HepG2 (cell line): ENCODE results near the gene CUTC. TPM values are rescaled to one million over a fixed set of nuclear protein-coding genes. Genes with fewer than 3 reads are reported as not detected.

Experiments used
- FOXO1 ChIP-seq: sonication (generic); formaldehyde crosslinking; IDR thresholded peaks from 2 replicates; pipeline ENCODE4 v1.4.0; 2020; ENCODE audit warnings: missing genetic modification reagents
- HMG20A ChIP-seq: IDR thresholded peaks from 2 replicates; pipeline ENCODE4 v1.6.1; 2016; ENCODE audit warnings: borderline replicate concordance
- MIER2 ChIP-seq: IDR thresholded peaks from 2 replicates; pipeline ENCODE4 v1.6.1; 2016; ENCODE audit warnings: missing biosample characterization, missing genetic modification reagents
- MIER3 ChIP-seq: IDR thresholded peaks from 2 replicates; pipeline ENCODE4 v1.6.1; 2016; ENCODE audit warnings: missing compliant biosample characterization, borderline replicate concordance
- NR2F1 ChIP-seq, 2 experiments: fragments of 450-650 bp in 1 of 2; formaldehyde crosslinking in 1 of 2; IDR thresholded peaks; 2 replicates each; pipeline versions ENCODE4 v1.5.0 to v1.6.1; 2016 to 2020; ENCODE audit warnings: mild to moderate bottlenecking in 1 of 2, missing compliant biosample characterization in 1 of 2, missing genetic modification reagents in 1 of 2, moderate library complexity in 1 of 2
- NR2F2 ChIP-seq: IDR thresholded peaks from 2 replicates; pipeline ENCODE4 v1.6.1; 2012; ENCODE audit warnings: low read depth, inconsistent platforms, borderline replicate concordance
- RBM22 ChIP-seq: fragments of 200-400 bp; formaldehyde crosslinking; optimal IDR thresholded peaks from 2 replicates; pipeline ENCODE3; 2017; ENCODE audit warnings: mild to moderate bottlenecking, low read length, moderate library complexity
- ZFP1 ChIP-seq: IDR thresholded peaks from 2 replicates; pipeline ENCODE4 v1.6.1; 2016
- ZNF564 ChIP-seq: sonication (generic); formaldehyde crosslinking; IDR thresholded peaks from 2 replicates; pipeline ENCODE4 v1.8.1; 2023; ENCODE audit warnings: mild to moderate bottlenecking, missing genetic modification reagents
- polyA plus RNA-seq, 8 experiments: library from polyadenylated mRNA; depleted of rRNA in 3 of 8; stranded (reverse) in 7 of 8; unstranded in 1 of 8; fragments of >200 nt; fragmentation: Illumina TruSeq in 4 of 8; extraction: Trizol in 4 of 8; gene quantifications; 2 replicates each; pipeline versions ENCODE4 v1.2.1 to v1.2.3, GENCODE V29; 2011 to 2016; ENCODE audit warnings: low read depth in 4 of 8, missing spikeins in 1 of 8, mixed read lengths in 1 of 8; ENCODE audit not compliant: insufficient read depth in 1 of 8
- total RNA-seq, 5 experiments: library from RNA; depleted of rRNA; stranded (reverse); fragments of >200 nt; fragmentation: Illumina TruSeq; extraction: Trizol; gene quantifications; 2 replicates each; pipeline ENCODE4 v1.2.3, GENCODE V29; 2016; ENCODE audit warnings: low read depth in 1 of 5
- TF ChIP-seq, protein P1 (sequence below): sonication (generic); formaldehyde crosslinking; IDR thresholded peaks from 2 replicates; pipeline ENCODE4 v1.4.0; 2020; ENCODE audit warnings: missing genetic modification reagents
- TF ChIP-seq, protein P2 (sequence below): sonication (generic); formaldehyde crosslinking; IDR thresholded peaks from 2 replicates; pipeline ENCODE4 v1.4.0; 2020; ENCODE audit warnings: missing genetic modification reagents
- TF ChIP-seq, protein P3 (sequence below): sonication (generic); formaldehyde crosslinking; IDR thresholded peaks from 2 replicates; pipeline ENCODE4 v1.4.0; 2020; ENCODE audit warnings: missing genetic modification reagents
- TF ChIP-seq, protein P4 (sequence below): sonication (generic); formaldehyde crosslinking; IDR thresholded peaks from 2 replicates; pipeline ENCODE4 v1.5.1; 2020; ENCODE audit warnings: mild to moderate bottlenecking, missing genetic modification reagents, borderline replicate concordance
- TF ChIP-seq, protein P5 (sequence below): IDR thresholded peaks from 2 replicates; pipeline ENCODE4 v1.6.1; 2012; ENCODE audit warnings: low read depth, low read length, improper control_type of control experiment

Gene CUTC
- total and polyA plus RNA-seq, 2 of the 13 experiments (the other 11 are each of a cell fraction or from before 2014, with no cell fraction given) = 22.3 to 25.8 TPM

DNA sequence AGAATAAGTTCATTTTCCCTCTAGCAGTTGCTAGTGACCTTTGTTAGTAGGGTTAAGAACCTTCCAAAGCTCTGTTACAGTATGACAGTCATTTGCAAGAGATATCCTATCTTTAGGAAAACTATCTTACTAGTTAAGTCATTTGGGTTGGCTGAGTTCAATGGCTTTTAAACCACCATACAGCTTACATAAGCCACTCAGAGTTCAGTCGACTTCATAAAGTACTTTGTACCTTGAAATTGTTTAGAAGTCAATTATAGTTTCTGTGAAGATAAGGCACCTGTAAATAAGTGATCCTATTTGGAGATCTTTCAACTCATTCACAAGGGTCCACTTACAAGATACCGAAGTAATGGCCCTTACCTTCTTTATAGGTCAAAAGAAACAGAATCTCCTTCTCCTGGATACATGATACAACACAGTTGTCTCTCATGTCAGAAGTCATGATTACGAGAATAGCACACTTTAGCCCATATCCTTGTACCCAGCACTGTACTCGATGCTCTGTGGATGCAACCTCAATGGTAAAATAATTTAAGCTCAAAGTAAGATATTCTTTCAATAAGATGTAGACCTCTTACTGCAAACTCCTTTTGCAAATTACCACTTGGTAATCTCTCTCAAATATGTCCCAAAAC, 38.5 kb downstream of the CUTC start (continued):
- TF ChIP-seq, protein P1, sequence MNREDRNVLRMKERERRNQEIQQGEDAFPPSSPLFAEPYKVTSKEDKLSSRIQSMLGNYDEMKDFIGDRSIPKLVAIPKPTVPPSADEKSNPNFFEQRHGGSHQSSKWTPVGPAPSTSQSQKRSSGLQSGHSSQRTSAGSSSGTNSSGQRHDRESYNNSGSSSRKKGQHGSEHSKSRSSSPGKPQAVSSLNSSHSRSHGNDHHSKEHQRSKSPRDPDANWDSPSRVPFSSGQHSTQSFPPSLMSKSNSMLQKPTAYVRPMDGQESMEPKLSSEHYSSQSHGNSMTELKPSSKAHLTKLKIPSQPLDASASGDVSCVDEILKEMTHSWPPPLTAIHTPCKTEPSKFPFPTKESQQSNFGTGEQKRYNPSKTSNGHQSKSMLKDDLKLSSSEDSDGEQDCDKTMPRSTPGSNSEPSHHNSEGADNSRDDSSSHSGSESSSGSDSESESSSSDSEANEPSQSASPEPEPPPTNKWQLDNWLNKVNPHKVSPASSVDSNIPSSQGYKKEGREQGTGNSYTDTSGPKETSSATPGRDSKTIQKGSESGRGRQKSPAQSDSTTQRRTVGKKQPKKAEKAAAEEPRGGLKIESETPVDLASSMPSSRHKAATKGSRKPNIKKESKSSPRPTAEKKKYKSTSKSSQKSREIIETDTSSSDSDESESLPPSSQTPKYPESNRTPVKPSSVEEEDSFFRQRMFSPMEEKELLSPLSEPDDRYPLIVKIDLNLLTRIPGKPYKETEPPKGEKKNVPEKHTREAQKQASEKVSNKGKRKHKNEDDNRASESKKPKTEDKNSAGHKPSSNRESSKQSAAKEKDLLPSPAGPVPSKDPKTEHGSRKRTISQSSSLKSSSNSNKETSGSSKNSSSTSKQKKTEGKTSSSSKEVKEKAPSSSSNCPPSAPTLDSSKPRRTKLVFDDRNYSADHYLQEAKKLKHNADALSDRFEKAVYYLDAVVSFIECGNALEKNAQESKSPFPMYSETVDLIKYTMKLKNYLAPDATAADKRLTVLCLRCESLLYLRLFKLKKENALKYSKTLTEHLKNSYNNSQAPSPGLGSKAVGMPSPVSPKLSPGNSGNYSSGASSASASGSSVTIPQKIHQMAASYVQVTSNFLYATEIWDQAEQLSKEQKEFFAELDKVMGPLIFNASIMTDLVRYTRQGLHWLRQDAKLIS (CRISPR knock-in tag) = no peak
- TF ChIP-seq, protein P2, sequence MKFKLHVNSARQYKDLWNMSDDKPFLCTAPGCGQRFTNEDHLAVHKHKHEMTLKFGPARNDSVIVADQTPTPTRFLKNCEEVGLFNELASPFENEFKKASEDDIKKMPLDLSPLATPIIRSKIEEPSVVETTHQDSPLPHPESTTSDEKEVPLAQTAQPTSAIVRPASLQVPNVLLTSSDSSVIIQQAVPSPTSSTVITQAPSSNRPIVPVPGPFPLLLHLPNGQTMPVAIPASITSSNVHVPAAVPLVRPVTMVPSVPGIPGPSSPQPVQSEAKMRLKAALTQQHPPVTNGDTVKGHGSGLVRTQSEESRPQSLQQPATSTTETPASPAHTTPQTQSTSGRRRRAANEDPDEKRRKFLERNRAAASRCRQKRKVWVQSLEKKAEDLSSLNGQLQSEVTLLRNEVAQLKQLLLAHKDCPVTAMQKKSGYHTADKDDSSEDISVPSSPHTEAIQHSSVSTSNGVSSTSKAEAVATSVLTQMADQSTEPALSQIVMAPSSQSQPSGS (CRISPR knock-in tag) = peak; percentile 36; the same call in 1 of the 2 replicates
- TF ChIP-seq RBM22 = no peak
- TF ChIP-seq NR2F1 (CRISPR knock-in tag; IDR thresholded peaks at IDR 0.05) = no peak
- TF ChIP-seq, protein P3, sequence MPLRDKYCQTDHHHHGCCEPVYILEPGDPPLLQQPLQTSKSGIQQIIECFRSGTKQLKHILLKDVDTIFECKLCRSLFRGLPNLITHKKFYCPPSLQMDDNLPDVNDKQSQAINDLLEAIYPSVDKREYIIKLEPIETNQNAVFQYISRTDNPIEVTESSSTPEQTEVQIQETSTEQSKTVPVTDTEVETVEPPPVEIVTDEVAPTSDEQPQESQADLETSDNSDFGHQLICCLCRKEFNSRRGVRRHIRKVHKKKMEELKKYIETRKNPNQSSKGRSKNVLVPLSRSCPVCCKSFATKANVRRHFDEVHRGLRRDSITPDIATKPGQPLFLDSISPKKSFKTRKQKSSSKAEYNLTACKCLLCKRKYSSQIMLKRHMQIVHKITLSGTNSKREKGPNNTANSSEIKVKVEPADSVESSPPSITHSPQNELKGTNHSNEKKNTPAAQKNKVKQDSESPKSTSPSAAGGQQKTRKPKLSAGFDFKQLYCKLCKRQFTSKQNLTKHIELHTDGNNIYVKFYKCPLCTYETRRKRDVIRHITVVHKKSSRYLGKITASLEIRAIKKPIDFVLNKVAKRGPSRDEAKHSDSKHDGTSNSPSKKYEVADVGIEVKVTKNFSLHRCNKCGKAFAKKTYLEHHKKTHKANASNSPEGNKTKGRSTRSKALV (CRISPR knock-in tag) = 0 out of 2 replicates have a peak, but pooled peaks have one; percentile 50
- no peak for TF ChIP-seq ZNF564 (CRISPR knock-in tag)
- TF ChIP-seq ZFP1 = 0 out of 2 replicates have a peak, but pooled peaks have one; percentile 39
- peak; percentile 70; the same call in 1 of the 2 replicates for TF ChIP-seq HMG20A
- TF ChIP-seq MIER3 (CRISPR knock-in tag) = peak; percentile 64; the same call in 1 of the 2 replicates
- peak; percentile 24; the same call in 1 of the 2 replicates for TF ChIP-seq FOXO1 (CRISPR knock-in tag)
- TF ChIP-seq NR2F2 = 0 out of 2 replicates have a peak, but pooled peaks have one; percentile 30
- TF ChIP-seq, protein P4, sequence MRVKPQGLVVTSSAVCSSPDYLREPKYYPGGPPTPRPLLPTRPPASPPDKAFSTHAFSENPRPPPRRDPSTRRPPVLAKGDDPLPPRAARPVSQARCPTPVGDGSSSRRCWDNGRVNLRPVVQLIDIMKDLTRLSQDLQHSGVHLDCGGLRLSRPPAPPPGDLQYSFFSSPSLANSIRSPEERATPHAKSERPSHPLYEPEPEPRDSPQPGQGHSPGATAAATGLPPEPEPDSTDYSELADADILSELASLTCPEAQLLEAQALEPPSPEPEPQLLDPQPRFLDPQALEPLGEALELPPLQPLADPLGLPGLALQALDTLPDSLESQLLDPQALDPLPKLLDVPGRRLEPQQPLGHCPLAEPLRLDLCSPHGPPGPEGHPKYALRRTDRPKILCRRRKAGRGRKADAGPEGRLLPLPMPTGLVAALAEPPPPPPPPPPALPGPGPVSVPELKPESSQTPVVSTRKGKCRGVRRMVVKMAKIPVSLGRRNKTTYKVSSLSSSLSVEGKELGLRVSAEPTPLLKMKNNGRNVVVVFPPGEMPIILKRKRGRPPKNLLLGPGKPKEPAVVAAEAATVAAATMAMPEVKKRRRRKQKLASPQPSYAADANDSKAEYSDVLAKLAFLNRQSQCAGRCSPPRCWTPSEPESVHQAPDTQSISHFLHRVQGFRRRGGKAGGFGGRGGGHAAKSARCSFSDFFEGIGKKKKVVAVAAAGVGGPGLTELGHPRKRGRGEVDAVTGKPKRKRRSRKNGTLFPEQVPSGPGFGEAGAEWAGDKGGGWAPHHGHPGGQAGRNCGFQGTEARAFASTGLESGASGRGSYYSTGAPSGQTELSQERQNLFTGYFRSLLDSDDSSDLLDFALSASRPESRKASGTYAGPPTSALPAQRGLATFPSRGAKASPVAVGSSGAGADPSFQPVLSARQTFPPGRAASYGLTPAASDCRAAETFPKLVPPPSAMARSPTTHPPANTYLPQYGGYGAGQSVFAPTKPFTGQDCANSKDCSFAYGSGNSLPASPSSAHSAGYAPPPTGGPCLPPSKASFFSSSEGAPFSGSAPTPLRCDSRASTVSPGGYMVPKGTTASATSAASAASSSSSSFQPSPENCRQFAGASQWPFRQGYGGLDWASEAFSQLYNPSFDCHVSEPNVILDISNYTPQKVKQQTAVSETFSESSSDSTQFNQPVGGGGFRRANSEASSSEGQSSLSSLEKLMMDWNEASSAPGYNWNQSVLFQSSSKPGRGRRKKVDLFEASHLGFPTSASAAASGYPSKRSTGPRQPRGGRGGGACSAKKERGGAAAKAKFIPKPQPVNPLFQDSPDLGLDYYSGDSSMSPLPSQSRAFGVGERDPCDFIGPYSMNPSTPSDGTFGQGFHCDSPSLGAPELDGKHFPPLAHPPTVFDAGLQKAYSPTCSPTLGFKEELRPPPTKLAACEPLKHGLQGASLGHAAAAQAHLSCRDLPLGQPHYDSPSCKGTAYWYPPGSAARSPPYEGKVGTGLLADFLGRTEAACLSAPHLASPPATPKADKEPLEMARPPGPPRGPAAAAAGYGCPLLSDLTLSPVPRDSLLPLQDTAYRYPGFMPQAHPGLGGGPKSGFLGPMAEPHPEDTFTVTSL (CRISPR knock-in tag) = peak; percentile 54; the same call in 1 of the 2 replicates
- TF ChIP-seq MIER2 (CRISPR knock-in tag) = 0 out of 2 replicates have a peak, but pooled peaks have one; percentile 24
- TF ChIP-seq, protein P5, sequence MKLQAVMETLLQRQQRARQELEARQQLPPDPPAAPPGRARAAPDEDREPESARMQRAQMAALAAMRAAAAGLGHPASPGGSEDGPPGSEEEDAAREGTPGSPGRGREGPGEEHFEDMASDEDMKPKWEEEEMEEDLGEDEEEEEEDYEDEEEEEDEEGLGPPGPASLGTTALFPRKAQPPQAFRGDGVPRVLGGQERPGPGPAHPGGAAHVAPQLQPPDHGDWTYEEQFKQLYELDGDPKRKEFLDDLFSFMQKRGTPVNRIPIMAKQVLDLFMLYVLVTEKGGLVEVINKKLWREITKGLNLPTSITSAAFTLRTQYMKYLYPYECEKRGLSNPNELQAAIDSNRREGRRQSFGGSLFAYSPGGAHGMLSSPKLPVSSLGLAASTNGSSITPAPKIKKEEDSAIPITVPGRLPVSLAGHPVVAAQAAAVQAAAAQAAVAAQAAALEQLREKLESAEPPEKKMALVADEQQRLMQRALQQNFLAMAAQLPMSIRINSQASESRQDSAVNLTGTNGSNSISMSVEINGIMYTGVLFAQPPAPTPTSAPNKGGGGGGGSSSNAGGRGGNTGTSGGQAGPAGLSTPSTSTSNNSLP = 0 out of 2 replicates have a peak, but pooled peaks have one; percentile 46
